Effector CD8-positive, alpha-beta T cell (primary cell): ENCODE results near the gene DMWD.
"Not testable (repeated sequence)": the region's sequence is repeated elsewhere in the genome, so short reads cannot be mapped to it uniquely, and the experiment has no call there.

Experiments used
- DNase-seq: peaks from one replicate; lab custom pipeline; 2025; lab: John Stamatoyannopoulos, UW

Gene DMWD

DNA sequence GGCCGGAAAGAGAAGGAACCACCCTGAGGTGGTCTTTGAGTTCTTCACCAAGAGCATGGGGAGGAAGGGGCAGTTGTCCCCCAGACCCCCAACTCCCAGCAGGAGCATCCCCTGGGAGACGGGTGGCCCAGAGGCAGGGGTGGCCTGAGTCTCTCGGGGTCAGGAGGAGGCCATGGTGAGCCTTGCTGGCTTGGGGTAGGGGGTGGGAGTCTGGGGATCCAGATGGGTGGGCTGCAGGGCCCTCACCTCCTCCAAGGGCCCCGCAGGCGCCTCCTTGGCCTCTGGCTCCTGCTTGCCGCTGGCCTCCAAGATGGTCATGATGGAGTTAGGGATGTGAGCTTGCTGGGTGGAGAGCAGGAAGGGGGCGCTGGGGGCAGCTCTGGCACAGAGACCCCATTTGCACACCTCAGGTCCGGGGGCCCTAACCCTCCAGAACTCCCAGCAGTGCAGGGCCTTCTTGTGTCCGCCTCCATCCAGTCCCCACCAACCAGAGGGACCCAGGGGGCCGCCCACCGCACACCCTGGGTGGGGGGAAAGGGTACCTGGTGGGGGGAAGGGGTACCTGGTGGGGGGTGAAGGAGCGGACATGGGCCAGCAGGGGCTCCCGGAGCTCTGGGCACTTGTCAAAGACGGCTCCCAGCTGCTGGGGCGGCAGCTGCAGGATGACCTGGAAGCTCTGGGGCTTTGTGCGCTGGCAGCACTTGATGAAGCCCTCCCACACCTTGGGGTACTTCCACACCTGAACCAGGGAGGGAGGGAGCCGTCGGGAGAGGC lies 23.8 kb upstream of the DMWD start:
- DNase-seq, result no peak

DNA sequence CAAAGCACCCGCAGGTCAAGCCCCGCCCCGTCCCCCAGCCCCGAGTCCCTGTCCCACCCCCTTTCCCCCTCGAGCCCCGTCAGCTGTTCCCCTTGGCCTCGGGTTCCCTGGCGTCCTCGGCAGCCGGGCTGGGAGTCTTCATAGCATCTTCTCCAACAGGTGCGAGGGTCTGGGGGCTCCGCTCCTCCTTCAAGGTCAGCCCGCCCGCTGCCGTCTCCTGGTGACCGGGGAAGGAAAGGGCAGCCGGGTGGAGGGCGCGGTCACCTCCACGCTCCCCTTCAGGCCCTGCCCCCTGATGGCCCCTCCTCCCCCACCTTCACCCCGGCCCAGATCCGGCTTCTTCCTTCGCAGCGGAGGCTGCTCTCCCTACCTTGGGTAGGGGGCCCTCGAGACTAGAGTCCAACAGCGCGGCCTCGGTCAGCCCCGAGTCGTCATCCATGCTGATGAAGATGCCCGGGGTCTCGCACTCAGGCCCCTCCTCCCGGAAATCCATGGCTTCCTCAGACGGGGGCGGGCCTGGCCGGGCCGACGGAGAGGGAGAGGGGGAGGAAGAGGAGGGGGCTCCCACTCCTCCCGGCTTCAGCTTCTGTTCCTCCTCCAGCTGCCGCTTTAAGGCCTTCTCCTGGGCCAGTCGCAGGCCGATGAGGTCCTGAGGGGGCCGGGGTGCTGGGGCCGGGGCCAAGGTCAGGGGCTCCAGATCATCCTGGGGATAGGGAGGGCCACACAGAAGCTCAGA lies 23.0 kb upstream of the DMWD start:
- no peak for DNase-seq

DNA sequence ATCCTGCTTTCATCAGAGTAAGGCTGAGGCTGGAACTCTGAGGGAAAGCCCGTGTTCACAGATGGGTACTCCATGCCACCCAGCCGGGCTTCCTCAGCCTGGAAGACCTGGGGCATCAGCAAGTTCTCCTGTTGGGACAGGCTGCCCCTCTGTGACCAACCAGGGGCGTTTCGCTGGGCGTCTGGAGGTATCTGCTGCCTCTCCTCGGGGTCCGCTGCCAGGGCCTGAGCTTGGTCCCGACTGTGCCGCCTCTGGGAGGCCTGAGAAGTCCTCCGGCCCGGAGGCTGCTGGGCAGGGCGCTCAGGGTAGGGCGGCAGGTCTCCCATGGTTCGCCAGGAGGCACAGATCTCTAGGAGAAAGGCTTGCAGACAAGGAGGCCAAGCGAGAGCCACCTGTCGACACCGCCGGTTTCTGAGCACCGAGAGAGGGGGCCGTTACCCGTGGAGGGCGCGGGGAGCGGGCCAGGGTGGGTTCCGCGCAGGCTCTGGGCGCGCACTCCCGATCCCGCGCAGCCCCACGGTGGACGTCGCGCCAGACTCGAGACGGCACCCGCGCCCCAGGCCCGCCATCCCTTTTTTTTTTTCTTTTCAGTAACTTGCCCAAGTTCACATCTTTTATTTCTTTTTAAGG lies 22.3 kb upstream of the DMWD start, which contains the start of gene RSPH6A:
Gene RSPH6A (minus strand): TSS at position 458 of the 630 bp plus-strand sequence. CDS start 132 bp downstream, at position 326.
- DNase-seq, result no peak

DNA sequence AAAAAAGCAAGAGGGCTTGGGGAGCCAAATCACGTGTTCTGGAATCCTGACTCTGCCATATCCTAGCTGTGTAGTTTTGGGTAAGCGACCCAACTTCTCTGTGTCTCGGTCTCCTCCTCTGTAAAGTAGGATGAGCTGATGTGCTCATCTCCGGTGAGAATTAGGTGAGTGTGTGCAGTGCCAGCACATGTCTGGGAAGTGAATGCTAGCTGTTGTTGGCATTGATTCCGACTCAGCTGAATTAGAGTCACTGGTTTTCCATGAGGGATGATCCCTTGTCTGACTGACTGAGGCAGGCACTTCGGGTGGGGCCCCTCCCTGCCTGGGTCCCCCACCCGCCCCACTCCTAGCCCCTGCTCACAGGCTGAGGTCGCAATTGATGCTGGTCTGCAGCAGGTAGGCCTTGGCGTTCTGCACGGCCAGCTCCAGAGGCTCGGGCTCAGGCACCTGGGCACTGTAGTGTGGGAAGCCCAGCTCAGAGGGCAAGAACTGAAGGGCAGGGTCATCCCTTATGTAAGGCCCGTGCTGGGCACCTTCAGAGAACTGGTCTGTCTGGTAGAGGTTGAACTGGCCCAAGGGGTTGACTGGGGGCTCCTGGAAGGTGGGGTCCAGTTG lies 21.6 kb upstream of the DMWD start:
- no peak for DNase-seq

DNA sequence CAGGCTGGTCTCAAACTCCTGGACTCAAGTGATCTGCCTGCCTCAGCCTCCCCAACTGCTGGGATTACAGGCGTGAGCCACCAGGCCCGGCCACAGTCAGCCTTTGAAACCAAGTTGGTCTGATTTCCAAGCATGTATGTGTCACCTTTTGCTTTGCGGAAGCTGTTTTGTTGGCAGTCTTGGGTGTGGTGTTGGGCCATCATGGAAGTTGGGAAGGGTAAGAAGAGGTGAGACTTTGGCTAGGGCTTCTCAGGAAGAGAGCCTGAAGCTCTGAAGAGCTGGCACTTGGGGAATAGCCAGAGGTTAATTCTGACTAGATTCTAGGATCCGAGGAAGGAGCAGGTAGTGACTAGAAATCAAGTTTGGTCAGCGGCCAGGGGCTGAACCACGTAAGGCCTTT lies 19.7 kb upstream of the DMWD start:
- no peak for DNase-seq

DNA sequence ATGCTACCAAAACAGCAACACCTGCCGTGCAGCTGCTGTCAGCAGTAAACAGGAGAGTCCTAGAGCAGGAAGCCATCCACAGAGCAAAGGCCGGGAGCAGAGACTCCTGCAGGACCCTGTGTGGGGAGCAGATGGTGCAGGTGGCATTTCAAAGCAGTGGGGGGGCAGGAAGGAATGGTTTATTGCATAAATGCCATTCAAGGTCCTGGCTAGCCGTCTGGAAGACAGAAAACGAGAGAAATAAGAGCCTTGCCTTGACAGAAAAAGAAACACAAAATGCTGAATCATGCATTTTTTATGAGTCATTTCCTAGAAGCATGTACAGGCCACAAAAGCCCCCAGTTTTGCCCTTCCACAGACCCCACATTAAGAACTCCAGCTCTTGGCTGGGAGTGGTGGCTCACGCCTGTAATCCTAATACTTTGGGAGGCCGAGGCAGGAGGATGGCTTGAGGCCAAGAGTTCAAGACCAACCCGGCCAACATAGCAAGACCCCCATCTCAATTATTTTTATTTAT lies 17.1 kb upstream of the DMWD start:
- DNase-seq, result no peak

DNA sequence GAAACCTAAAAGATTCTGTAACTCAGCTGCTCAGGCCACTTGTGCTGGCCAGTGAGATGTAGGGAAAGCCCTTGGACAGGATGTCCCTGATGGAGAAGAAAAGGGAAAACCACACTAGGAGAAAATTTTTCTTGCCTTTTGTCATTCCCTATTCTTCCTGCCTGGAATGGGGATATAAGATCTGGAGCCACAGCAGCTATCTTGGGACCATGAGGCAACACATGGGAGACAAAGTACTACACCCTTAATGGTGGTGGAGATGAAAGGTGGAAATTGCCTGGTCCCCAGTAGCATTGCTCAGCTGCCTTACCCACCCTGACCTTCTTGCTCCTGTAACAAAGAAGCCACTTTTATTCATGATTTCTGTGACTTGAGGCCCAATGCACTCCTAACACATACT lies 13.1 kb upstream of the DMWD start:
- DNase-seq, result no peak

DNA sequence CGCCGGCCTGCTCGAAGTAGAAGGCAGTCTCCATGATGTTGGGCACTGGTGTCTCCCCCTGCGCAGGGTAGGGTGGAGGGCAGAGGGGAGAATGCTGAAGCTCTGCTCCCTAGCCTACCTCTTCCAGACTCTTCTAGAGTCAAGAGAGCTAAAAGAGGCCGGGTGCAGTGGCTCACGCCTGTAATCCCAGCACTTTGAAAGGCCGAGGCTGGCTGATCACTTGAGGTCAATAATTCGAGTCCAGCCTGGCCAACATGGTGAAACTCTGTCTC lies 12.2 kb upstream of the DMWD start:
- DNase-seq, result no peak

DNA sequence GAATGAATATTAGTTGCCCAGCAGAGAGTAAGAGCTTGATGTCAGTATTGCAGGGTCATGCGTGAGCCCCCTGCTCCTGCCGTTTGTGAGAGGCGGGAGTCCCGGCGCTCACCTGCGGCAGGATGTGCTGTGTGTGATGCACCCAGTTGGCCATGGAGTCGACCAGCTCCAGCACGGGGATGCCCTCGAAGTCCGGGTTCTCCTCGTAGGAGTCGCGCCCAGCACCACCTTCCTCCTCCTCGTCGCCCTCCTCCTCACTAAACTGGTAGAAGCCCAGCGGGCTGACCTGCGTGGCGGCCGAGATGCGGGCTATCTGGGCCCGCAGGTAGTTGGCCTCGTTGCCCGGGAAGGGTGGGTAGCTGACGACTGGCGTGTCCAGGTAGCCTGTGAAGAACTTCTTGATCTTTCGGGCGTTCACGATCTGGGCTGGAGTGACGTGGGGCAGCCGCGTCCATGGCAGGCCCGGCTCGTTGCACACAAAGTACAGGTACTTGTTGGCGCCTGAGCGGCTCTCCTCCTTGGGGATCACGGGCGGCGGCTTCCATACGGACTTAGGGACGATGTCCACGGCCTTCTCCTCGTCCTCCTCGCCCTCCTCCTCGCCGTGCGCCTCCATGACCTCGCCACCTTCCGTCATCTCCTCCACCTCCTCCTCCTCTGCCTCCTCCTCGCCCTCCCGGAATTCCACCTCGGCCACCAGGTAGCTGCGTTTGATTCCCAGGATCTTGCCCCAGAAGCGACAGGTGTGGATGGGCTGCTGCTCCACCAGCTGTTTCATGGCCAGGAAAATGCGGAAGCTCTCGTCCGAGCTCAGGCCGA lies 11.7 kb upstream of the DMWD start:
- no peak for DNase-seq

DNA sequence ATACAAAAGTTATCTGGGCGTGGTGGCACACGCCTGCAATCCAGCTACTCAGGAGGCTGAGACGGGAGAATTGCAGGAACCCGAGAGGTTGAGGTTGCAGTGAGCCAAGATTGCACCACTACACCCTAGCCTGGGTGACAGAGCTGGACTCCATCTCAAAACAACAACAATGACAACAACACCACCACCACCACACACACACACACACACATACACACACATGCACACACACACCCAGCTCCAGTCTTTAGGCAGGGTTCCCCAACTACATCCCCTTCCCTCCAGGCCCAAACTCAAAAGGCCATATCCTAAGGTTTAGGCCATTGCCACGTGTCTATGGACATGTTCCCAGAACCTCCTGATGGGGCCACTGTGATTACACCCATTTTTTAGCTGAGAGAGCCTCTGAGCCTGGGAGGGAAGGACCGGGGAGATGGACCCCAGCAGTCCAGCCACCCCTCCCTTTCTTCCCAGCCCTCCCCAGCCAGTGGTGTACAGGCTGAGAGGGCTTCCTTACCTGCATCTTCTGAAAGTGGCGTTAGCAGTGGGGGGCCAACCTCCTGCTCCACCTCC lies 9.0 kb upstream of the DMWD start:
- no peak for DNase-seq

DNA sequence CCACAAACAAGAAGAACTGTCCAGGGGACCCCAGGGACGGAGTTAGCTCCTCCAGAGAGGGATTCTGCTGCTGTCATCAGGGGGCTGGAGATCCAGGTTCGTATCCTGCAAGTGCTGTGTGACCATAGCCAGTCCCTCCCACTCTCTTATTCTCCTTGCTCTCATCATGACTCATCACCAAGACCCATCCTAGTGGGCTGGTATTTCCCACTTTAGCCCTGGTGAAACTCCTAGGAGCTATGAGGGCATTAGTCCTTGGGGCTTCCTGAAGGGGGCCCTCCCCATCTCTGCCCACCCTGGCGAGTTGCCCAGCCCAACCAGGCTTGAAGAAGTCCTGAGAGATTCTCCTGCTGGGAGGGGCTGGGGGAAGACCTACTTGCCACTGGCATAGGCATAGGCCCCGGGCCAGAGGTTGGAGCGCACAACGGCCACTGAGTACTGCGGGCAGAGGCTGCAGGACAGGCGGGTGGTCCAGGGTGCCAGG lies 7.5 kb upstream of the DMWD start:
- no peak for DNase-seq

DNA sequence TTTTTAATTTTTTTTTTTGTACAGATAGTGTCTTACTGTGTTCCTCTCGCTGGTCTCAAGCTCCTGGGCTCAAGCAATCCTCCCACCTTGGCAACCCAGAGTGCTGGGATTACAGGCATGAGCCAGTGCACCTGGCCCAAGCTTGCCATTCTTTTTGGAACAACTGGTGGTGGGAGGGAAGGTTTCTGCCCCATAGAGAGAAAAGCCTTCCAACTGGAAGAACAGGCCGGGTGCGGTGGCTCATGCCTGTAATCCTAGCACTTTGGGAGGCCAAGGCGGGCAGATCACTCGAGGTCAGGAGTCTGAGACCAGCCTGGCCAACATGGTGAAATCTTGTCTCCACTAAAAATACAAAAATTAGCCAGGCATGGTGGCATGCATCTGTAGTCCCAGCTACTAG lies 6.9 kb upstream of the DMWD start:
- DNase-seq, result not testable (repeated sequence)

DNA sequence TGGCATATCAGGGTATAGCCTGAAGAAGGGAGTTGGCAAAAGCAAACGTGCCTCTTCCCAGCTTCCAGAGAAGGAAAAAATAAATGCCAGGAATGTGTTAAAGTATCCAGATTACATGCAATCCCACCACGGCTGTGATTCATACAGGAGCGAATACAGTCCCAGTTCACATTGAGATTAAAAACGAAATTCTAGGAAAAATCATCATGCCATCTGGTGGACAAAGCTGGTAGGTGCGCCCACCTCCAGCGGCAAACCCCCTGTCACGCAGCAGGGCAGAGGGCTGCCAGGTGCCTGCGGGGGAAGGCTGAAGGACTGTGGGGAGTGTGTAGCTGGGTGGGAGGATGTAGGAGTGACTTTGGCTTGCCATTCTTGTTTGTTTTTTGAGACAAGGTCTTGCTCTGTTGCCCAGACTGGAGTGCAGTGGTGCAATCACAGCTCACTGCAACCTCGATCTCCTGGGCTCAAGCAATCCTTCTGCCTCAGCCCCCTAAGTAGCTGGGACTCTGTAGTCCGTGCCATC lies 6.4 kb upstream of the DMWD start:
- peak; percentile 54 for DNase-seq

DNA sequence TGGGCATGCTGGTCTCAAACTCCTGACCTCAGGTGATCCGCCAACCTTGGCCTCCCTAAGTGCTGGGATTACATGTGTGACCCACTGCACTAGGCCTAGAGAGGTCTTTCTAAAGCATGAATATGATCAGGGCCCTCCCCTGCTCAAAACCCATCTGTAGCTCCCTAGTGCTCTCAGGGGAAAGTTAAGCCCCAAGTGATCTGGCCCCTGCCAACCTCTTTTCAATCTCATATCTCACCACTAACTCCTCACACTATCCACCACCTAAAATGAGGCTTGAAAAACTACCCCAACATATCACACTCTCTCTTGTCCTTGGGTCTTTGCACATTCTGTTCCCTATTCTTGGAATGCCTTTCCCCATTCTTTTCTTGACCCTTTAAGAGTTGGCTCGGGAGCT lies 2.0 kb upstream of the DMWD start:
- DNase-seq, result no peak

DNA sequence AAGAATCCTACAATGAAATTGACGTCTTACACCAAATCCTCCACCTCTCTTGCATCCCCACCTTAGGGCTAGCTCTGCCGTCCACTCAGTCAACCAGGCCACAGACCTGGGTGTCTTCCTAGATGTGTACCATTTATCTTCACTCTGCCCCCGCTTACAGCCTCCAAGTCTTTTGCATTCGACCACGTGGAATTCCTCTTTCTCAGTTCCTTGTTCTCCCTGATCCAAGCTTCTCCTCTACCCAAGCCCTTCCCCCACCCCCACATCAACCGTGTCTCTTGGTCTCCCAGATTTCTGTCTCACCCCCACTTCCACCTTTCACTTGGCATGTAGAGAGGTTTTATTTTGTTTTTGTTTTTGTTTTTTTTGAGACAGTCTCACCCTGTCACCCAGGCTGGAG lies 1.2 kb upstream of the DMWD start:
- DNase-seq, result no peak

DNA sequence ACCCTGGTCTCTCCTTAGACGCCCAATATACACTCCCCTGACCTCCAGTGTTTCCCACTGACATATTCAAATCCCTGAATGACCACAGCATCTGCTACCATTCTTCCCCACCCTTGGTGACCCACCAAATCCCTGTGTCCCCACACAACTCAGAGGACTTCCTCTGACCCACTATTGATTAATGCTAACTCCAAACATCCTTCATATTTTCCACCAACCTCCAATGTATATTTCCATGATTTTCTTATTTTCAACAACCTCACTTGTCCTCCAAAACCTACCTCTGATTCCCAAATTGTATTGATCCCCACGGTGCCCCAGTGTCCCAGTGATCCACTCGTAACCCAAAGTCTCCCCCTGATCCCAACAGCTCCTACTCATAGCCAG lies 526 bp upstream of the DMWD start:
- no peak for DNase-seq

DNA sequence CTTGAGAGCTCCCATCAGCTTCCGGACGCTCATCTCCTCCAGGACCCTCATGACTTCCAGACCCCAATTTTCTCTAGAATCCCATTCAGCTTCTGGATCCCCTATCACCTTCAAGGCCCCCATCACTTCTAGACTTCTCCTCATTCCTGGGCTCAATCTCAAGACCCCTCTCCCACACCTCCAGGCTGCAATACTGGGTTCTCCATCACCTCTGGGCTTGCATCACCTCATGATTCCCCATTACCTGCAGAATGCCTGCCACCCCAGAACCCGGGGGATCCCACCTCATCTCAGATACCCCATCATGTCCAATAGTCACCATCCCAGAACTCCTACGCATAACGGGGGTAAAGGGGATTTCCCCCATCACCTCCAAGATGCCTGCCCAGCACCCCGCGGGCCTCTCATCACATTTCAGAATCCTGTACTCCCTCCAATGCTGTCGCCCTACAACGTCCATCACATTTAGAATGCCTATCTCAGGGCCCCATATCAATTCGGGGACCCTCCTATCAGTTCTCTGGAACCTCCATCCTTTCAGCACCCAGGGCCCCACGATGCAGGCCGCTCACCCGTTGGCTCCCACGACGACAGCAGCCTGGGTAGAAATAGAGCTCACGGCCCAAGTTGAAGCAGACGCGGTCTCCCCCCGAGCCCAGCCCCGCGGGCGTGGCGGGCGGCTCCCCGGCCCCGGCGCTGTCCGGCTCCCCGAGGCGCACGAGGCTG lies 738 bp downstream of the DMWD start:
- DNase-seq, result no peak

DNA sequence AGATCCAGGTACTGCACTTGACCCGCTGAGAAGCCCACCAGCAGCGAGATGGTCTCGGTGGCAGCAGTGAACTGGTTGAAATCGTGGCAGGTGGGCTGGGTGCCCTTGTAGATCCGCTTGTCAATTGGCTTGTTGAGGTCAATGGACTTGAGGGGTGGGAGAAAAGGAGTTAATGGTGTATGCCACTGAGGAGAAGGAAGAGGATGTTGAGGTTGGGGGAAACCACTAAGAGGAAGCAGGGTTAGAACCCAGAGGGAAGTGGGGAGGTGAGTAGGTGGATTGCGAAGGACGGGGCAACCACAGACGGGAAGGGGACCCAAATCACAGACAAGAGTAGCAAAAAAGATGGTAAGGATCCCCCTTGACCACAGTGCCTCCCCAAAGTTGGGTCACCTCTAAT lies 1.7 kb downstream of the DMWD start:
- no peak for DNase-seq

DNA sequence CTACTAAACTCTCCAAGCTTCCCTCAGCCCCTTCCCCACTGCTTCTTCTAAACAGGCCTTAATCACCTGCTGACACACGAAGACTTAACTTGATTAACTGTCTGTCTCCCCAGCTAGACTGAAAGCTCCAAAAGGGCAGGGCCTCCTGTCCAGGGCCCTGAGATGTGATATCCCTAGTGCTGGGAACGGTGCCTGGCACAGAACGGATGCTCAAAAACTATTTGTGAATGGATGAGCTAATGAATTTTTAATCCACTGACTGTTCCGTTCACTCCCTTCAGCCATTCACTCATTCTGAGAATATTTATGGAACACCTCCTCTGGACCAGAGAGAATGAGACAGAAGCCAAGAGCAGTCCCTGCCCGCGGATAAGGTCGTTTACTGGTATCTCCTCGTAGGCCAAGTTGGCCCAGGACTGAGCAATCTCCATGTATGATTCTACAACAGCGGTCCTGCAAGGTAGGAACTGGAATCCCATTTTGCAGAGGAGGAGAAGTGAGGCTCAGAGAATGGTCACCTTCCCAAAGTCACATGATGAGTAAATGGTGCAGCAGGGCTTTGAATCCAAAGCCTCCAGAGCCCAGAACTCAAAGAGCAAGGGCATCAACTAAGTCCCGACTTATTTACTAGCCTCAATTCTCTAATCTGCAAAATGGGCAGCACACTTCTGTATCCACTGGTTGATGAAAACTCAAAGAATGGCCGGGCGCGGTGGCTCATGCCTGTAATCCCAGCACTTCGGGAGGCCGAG lies 3.4 kb downstream of the DMWD start:
- DNase-seq, result no peak

DNA sequence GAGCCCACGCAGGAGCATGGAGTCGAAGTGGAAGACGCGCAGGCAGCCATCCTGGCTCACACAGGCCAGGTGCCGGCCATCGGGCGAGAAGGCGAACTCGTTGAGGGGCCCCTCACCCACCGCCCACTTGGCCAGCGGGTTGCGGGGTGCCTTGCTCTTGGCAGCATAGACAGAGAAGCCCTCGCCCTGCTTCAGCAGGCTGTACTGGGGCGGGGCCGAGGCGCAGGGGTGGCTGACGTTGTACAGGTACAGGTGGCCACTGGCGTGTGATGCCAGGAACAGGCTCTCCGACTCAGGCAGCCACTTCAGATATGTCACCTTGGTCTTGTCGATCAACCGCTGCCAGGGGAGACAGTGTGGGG lies 6.1 kb downstream of the DMWD start:
- DNase-seq, result no peak
